ENCODE results near the gene ADSS1.

The ADSS1 gene

GRCh38 chr14:104784846-104785707, 61.0 kb downstream of the ADSS1 start:
- no peak for TF ChIP-seq CTCF (IDR thresholded peaks at IDR 0.05)
- Mint-ChIP-seq H3K4me3 (no peak overlapping the region), H3K27ac (no peak overlapping the region), H3K36me3 (ENCODE audit: low read depth) (no peaks in the 10 kb centered on the region), H3K9me3 (no peaks in the 10 kb centered on the region), H3K27me3 (ENCODE audit: low read depth, poor library complexity) (no peaks in the 10 kb centered on the region), H3K4me1 (no peaks in the 10 kb centered on the region)
- no peak for DNase-seq

DNA sequence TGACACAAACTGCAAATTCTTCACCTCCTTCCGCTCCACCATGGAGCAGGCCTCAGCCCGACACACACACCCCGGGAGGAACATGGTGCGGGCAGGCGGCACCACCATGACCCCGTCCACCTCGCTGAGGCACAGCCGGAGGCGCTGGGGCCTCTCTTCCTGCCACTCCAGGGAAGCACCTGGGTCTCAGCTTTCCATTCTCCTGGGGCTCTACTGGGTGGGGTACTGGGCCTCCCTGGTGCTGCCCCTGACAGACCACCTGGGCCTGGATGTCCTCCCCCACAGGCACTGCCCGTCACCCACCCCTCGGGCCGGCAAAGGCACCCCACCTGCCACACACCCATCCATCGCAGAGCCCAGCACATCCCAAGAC, 61.7 kb downstream of the ADSS1 start:
- Mint-ChIP-seq H3K27ac (no peak overlapping the region), H3K9me3 (no peaks in the 10 kb centered on the region), H3K4me1 (no peaks in the 10 kb centered on the region), H3K27me3 (ENCODE audit: low read depth, poor library complexity) (no peaks in the 10 kb centered on the region), H3K4me3 (no peak overlapping the region), H3K36me3 (ENCODE audit: low read depth) (no peaks in the 10 kb centered on the region)
- no peak for TF ChIP-seq CTCF (IDR thresholded peaks at IDR 0.05)
- DNase-seq: no peak

- no peak overlapping the region for H3K27ac Mint-ChIP-seq
- no peaks in the 10 kb centered on the region for H3K4me1 Mint-ChIP-seq
- H3K9me3 Mint-ChIP-seq: no peaks in the 10 kb centered on the region
- no peak for TF ChIP-seq CTCF (IDR thresholded peaks at IDR 0.05)
- no peak overlapping the region for H3K4me3 Mint-ChIP-seq
- DNase-seq: no peak
- H3K27me3 Mint-ChIP-seq (ENCODE audit: low read depth, poor library complexity): no peaks in the 10 kb centered on the region
- no peaks in the 10 kb centered on the region for H3K36me3 Mint-ChIP-seq (ENCODE audit: low read depth)
These were observed 62.1 kb downstream of the ADSS1 start for GRCh38 chr14:104786091-104786586.

GRCh38 chr14:104786726-104787675, 63.0 kb downstream of the ADSS1 start:
- H3K4me3 Mint-ChIP-seq: no peak overlapping the region
- H3K9me3 Mint-ChIP-seq: no peaks in the 10 kb centered on the region
- no peak overlapping the region for H3K27ac Mint-ChIP-seq
- H3K36me3 Mint-ChIP-seq (ENCODE audit: low read depth): no peaks in the 10 kb centered on the region
- no peak for DNase-seq
- H3K4me1 Mint-ChIP-seq: peaks cover 4% of the 10 kb centered on the region
- TF ChIP-seq CTCF (IDR thresholded peaks at IDR 0.05): no peak
- no peaks in the 10 kb centered on the region for H3K27me3 Mint-ChIP-seq (ENCODE audit: low read depth, poor library complexity)

GRCh38 chr14:104787736-104788135, 63.7 kb downstream of the ADSS1 start:
- Mint-ChIP-seq H3K4me3 (no peak overlapping the region), H3K27ac (no peak overlapping the region), H3K27me3 (ENCODE audit: low read depth, poor library complexity) (no peaks in the 10 kb centered on the region), H3K9me3 (no peaks in the 10 kb centered on the region), H3K4me1 (peaks cover 6% of the 10 kb centered on the region), H3K36me3 (ENCODE audit: low read depth) (no peaks in the 10 kb centered on the region)
- no peak for TF ChIP-seq CTCF (IDR thresholded peaks at IDR 0.05)
- no peak for DNase-seq

All from nephron progenitor cell (in vitro differentiated cells).